ENCODE results near the gene LDHAL6A.

Gene LDHAL6A

DNA sequence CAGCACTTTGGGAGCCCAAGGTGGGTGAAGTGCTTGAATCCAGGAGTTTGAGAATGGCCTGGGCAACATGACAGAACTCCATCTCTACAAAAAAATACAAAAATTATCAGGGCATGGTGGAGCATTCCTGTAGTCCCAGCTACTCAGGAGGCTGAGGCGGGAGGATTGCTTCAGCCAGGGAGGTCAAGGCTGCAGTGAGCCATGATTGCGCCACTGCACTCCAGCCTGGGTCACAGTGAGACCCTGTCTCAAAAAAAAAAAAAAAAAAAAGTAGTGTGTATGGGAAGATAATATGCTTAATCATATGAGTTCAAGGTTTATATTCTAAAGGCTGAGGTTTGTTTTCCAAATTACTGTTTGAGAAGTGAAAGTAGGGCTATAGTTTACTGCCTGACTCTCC lies 10.7 kb downstream of the LDHAL6A start:
- Mint-ChIP-seq H3K27me3 (no peaks in the 10 kb centered on the region), H3K4me1 (peaks cover 3% of the 10 kb centered on the region), H3K36me3 (ENCODE audit: low read depth) (no peaks in the 10 kb centered on the region), H3K27ac (no peak overlapping the region), H3K4me3 (no peak overlapping the region), H3K9me3 (no peaks in the 10 kb centered on the region)
- DNase-seq (no peak), ATAC-seq (no peak)

GRCh38 chr11:18468059-18468458 lies 12.4 kb downstream of the LDHAL6A start:
- no peak for DNase-seq
- Mint-ChIP-seq H3K36me3 (ENCODE audit: low read depth) (no peaks in the 10 kb centered on the region), H3K9me3 (no peaks in the 10 kb centered on the region), H3K27me3 (no peaks in the 10 kb centered on the region), H3K4me1 (peaks cover 8% of the 10 kb centered on the region), H3K4me3 (no peak overlapping the region), H3K27ac (no peak overlapping the region)
- ATAC-seq = no peak

DNA sequence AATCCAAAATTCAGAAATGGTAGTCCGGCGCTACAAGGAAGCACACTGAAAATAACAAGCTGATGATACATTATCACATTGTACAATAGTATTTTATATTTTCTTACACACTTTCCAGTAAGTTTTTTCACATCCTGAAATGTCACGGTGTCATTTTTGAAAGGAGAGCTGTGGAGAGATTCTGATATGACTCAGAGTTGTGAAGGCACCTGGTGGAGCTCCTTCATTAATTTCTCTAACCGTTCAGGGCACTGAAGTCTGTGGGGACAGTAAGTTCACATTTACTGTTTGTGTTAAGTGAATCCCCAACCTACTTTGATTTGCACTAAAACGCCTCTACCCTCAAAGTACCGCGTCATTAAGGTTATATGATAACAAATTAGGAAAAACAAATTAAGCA lies 13.3 kb downstream of the LDHAL6A start:
- Mint-ChIP-seq H3K9me3 (no peaks in the 10 kb centered on the region), H3K4me1 (peaks cover 8% of the 10 kb centered on the region), H3K4me3 (no peak overlapping the region), H3K27ac (no peak overlapping the region), H3K27me3 (no peaks in the 10 kb centered on the region), H3K36me3 (ENCODE audit: low read depth) (no peaks in the 10 kb centered on the region)
- no peak for ATAC-seq
- DNase-seq = no peak

DNA sequence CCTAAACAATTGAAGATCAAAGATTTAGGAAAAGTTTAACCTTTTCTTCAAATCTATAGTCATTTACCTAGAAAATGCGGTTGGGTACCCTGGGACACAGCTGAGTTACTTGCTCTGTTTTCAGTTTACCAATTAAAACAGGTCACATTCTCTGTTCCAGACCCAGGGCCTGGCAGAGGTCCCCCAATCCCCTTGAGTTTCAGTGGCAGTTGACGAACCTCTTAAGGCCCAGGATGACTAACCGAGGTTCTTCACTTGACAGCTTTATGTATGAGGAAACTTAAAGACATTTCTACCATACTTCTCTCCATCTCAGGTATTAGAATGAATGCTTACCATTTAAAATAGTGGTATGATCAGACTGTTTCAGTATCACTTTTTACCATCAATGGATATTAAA lies 16.3 kb downstream of the LDHAL6A start:
- H3K9me3 Mint-ChIP-seq = no peaks in the 10 kb centered on the region
- no peak overlapping the region for H3K4me3 Mint-ChIP-seq
- H3K4me1 Mint-ChIP-seq = peaks cover 8% of the 10 kb centered on the region
- no peaks in the 10 kb centered on the region for H3K27me3 Mint-ChIP-seq
- DNase-seq (no peak), ATAC-seq (peak; percentile 92)
- H3K36me3 Mint-ChIP-seq (ENCODE audit: low read depth) = peaks cover 8% of the 10 kb centered on the region
- peak overlapping the region; percentile 46 for H3K27ac Mint-ChIP-seq

DNA sequence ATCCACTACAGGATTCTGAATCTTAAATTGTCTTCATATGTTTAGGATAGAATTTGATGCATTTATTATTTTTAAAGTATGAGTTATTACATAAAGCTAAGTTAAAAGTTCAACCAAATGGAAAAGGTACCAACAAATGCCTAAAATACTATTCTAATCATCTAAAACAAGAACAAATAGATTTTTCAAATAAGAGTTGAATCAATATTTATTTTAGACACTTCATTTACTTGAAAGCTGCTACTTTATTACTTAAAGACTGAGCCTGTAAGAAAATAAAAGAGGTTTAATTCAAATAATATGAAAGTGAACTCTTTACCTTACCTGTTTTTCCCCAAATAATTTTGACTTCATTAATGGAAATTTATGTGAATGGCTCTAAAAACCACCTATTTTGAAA lies 16.9 kb downstream of the LDHAL6A start:
- H3K27me3 Mint-ChIP-seq = no peaks in the 10 kb centered on the region
- DNase-seq = no peak
- peaks cover 8% of the 10 kb centered on the region for H3K36me3 Mint-ChIP-seq (ENCODE audit: low read depth)
- H3K27ac Mint-ChIP-seq = no peak overlapping the region
- H3K9me3 Mint-ChIP-seq = no peaks in the 10 kb centered on the region
- ATAC-seq = no peak
- peaks cover 8% of the 10 kb centered on the region for H3K4me1 Mint-ChIP-seq
- no peak overlapping the region for H3K4me3 Mint-ChIP-seq

- H3K27ac Mint-ChIP-seq = no peak overlapping the region
- no peaks in the 10 kb centered on the region for H3K9me3 Mint-ChIP-seq
- peaks cover 56% of the 10 kb centered on the region for H3K36me3 Mint-ChIP-seq (ENCODE audit: low read depth)
- no peaks in the 10 kb centered on the region for H3K4me1 Mint-ChIP-seq
- DNase-seq (no peak), ATAC-seq (no peak)
- H3K4me3 Mint-ChIP-seq = no peak overlapping the region
- no peaks in the 10 kb centered on the region for H3K27me3 Mint-ChIP-seq
Measured at GRCh38 chr11:18479063-18479462, 23.4 kb downstream of the LDHAL6A start.

GRCh38 chr11:18485913-18486528 lies 30.4 kb downstream of the LDHAL6A start:
- DNase-seq (no peak), ATAC-seq (peak; percentile 71)
- H3K36me3 Mint-ChIP-seq (ENCODE audit: low read depth) = peaks cover 43% of the 10 kb centered on the region
- H3K9me3 Mint-ChIP-seq = no peaks in the 10 kb centered on the region
- no peaks in the 10 kb centered on the region for H3K27me3 Mint-ChIP-seq
- H3K4me1 Mint-ChIP-seq = peaks cover 7% of the 10 kb centered on the region
- no peak overlapping the region for H3K27ac Mint-ChIP-seq
- no peak overlapping the region for H3K4me3 Mint-ChIP-seq

DNA sequence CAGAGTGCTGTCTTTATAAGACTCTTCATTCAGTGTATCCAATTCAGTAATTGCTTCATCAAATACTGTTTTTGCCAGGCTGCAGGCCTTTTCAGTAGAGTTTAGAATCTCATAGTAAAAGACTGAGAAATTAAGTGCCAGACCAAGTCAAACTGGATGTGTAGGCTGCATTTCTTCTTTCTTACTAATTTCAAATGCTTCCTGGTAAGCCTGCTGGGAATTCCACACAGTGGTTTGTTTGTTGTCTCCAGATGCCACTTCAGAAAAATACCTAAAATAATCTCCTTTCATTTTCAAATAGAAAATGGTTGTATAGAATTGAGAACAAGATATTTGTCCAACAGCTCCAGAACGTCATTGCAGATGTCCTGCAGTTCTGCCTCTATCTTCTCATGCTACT lies 34.7 kb downstream of the LDHAL6A start:
- Mint-ChIP-seq H3K36me3 (ENCODE audit: low read depth) (peaks cover 18% of the 10 kb centered on the region), H3K9me3 (no peaks in the 10 kb centered on the region), H3K4me1 (peaks cover 14% of the 10 kb centered on the region), H3K27ac (no peak overlapping the region), H3K27me3 (no peaks in the 10 kb centered on the region), H3K4me3 (no peak overlapping the region)
- ATAC-seq = no peak
- DNase-seq = no peak

GRCh38 chr11:18490736-18491485 lies 35.3 kb downstream of the LDHAL6A start:
- ATAC-seq = no peak
- no peak overlapping the region for H3K27ac Mint-ChIP-seq
- no peaks in the 10 kb centered on the region for H3K9me3 Mint-ChIP-seq
- no peaks in the 10 kb centered on the region for H3K27me3 Mint-ChIP-seq
- H3K36me3 Mint-ChIP-seq (ENCODE audit: low read depth) = peaks cover 22% of the 10 kb centered on the region
- no peak overlapping the region for H3K4me3 Mint-ChIP-seq
- H3K4me1 Mint-ChIP-seq = peaks cover 14% of the 10 kb centered on the region
- DNase-seq = no peak

- Mint-ChIP-seq H3K4me1 (peaks cover 9% of the 10 kb centered on the region), H3K27me3 (no peaks in the 10 kb centered on the region), H3K4me3 (no peak overlapping the region), H3K27ac (no peak overlapping the region), H3K9me3 (no peaks in the 10 kb centered on the region), H3K36me3 (ENCODE audit: low read depth) (peaks cover 18% of the 10 kb centered on the region)
- DNase-seq = no peak
- ATAC-seq = no peak
Measured at GRCh38 chr11:18491924-18492323, 36.3 kb downstream of the LDHAL6A start.

DNA sequence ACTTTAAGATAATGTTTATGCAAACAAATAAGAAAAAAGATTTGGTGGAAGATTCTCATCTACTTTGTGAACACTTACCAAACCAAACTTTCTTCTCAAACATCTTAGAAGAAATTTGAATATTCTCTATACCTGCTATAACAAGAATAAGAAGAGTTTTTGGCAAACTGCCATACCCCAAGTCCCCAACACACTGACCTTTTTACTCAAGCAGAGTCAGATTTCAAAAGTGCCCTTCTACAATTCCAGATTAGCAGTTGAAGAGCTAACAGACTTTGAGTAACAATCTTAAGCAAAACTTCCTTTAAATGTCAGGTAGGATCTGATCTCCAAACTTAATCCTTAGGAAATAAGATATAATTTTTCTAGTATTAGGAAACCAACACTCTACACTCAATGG lies 37.2 kb downstream of the LDHAL6A start:
- H3K4me3 Mint-ChIP-seq = no peak overlapping the region
- DNase-seq (no peak), ATAC-seq (no peak)
- H3K4me1 Mint-ChIP-seq = peaks cover 9% of the 10 kb centered on the region
- no peak overlapping the region for H3K27ac Mint-ChIP-seq
- H3K36me3 Mint-ChIP-seq (ENCODE audit: low read depth) = peaks cover 19% of the 10 kb centered on the region
- no peaks in the 10 kb centered on the region for H3K9me3 Mint-ChIP-seq
- H3K27me3 Mint-ChIP-seq = no peaks in the 10 kb centered on the region

DNA sequence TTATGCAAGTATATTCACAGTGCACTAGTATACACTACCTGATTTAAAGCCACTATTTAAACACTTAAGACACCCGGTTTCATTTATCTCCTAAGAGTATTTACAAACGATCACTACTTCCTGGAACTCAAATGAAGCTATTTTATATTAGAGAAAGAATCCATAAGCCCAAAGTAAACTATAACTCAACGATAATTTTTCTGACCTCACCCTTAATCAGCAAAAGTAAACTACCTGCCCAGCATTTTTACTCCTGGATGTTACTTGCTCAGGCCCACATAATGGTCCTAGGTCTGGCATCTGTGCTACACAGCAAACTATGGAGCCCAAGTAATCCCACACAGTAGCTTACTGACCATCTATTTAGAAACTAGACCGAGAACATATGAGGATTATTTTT lies 37.7 kb downstream of the LDHAL6A start:
- H3K4me1 Mint-ChIP-seq = peaks cover 9% of the 10 kb centered on the region
- no peaks in the 10 kb centered on the region for H3K9me3 Mint-ChIP-seq
- H3K4me3 Mint-ChIP-seq = no peak overlapping the region
- peaks cover 20% of the 10 kb centered on the region for H3K36me3 Mint-ChIP-seq (ENCODE audit: low read depth)
- H3K27me3 Mint-ChIP-seq = no peaks in the 10 kb centered on the region
- no peak overlapping the region for H3K27ac Mint-ChIP-seq
- ATAC-seq (no peak), DNase-seq (no peak)

GRCh38 chr11:18495271-18495670 lies 39.6 kb downstream of the LDHAL6A start:
- DNase-seq (no peak), ATAC-seq (no peak)
- Mint-ChIP-seq H3K27me3 (no peaks in the 10 kb centered on the region), H3K36me3 (ENCODE audit: low read depth) (peaks cover 20% of the 10 kb centered on the region), H3K9me3 (no peaks in the 10 kb centered on the region), H3K27ac (peak overlapping the region; percentile 14), H3K4me3 (no peak overlapping the region), H3K4me1 (peaks cover 9% of the 10 kb centered on the region)

GRCh38 chr11:18495703-18496102 lies 40.0 kb downstream of the LDHAL6A start:
- ATAC-seq = no peak
- no peaks in the 10 kb centered on the region for H3K27me3 Mint-ChIP-seq
- H3K27ac Mint-ChIP-seq = peak overlapping the region; percentile 14
- H3K9me3 Mint-ChIP-seq = no peaks in the 10 kb centered on the region
- H3K4me1 Mint-ChIP-seq = peaks cover 9% of the 10 kb centered on the region
- no peak overlapping the region for H3K4me3 Mint-ChIP-seq
- no peak for DNase-seq
- peaks cover 24% of the 10 kb centered on the region for H3K36me3 Mint-ChIP-seq (ENCODE audit: low read depth)

DNA sequence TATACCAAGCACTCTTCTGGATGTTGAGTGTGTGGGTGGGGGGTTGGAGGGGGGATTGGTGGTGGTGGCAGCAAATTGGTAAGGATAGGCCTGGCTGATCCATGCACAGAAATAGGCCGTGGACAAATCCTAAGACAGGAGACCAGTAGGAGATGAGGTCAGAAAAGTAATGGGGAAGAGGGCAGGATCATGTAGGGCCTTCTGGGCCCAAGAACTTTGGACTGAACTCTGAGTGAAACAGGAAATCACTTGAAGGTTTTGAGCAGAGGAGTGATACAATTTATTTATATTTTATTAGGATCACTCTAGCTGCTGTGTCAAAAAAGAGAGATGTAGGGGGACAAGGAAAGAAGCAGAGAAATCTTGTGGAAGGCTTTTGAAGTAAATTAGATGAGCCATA lies 42.4 kb downstream of the LDHAL6A start:
- DNase-seq (no peak), ATAC-seq (no peak)
- no peaks in the 10 kb centered on the region for H3K9me3 Mint-ChIP-seq
- H3K4me3 Mint-ChIP-seq = no peak overlapping the region
- H3K36me3 Mint-ChIP-seq (ENCODE audit: low read depth) = peaks cover 41% of the 10 kb centered on the region
- no peak overlapping the region for H3K27ac Mint-ChIP-seq
- peaks cover 6% of the 10 kb centered on the region for H3K4me1 Mint-ChIP-seq
- H3K27me3 Mint-ChIP-seq = no peaks in the 10 kb centered on the region

Data from activated naive CD8-positive, alpha-beta T cell treated with anti-CD3 and anti-CD28 coated beads, Interleukin-2, amount 50 U/mL, for 24 hours (primary cell).